Measurements from ENCODE around the gene TGFBR3L.

Gene TGFBR3L

GRCh38 chr19:7900931-7901330 is 13.7 kb upstream of the TGFBR3L start:
- no peak for DNase-seq (ENCODE audit: low read depth, low spot score)
- no peak overlapping the region for H3K4me3 ChIP-seq (ENCODE audit: low read length)

GRCh38 chr19:7901337-7901736 is 13.3 kb upstream of the TGFBR3L start:
- DNase-seq (ENCODE audit: low read depth, low spot score) = no peak
- no peak overlapping the region for H3K4me3 ChIP-seq (ENCODE audit: low read length)

GRCh38 chr19:7902796-7903243 is 11.8 kb upstream of the TGFBR3L start:
- H3K4me3 ChIP-seq (ENCODE audit: low read length) = peak overlapping the region; percentile 84
- no peak for DNase-seq (ENCODE audit: low read depth, low spot score)

- H3K4me3 ChIP-seq (ENCODE audit: low read length) = peak within 1 kb of the TSS; percentile 85
- peak; percentile 97 for DNase-seq (ENCODE audit: low read depth, low spot score)
Measured at GRCh38 chr19:7903244-7904073, 11.2 kb upstream of the TGFBR3L start, which contains the start of gene MAP2K7. Gene MAP2K7 (plus strand): TSS chr19:7903877. CDS start chr19:7903945, 68 bp downstream.

- peak overlapping the region; percentile 85 for H3K4me3 ChIP-seq (ENCODE audit: low read length)
- DNase-seq (ENCODE audit: low read depth, low spot score) = no peak
Measured at GRCh38 chr19:7904074-7905020, 10.3 kb upstream of the TGFBR3L start.

GRCh38 chr19:7905268-7905667 is 9.4 kb upstream of the TGFBR3L start:
- DNase-seq (ENCODE audit: low read depth, low spot score) = no peak
- H3K4me3 ChIP-seq (ENCODE audit: low read length) = peak overlapping the region; percentile 85; the same call in 1 of the 2 replicates

GRCh38 chr19:7905859-7906258 is 8.8 kb upstream of the TGFBR3L start:
- no peak for DNase-seq (ENCODE audit: low read depth, low spot score)
- H3K4me3 ChIP-seq (ENCODE audit: low read length) = no peak overlapping the region

GRCh38 chr19:7907122-7907521 is 7.5 kb upstream of the TGFBR3L start:
- no peak for DNase-seq (ENCODE audit: low read depth, low spot score)
- no peak overlapping the region for H3K4me3 ChIP-seq (ENCODE audit: low read length)

GRCh38 chr19:7907544-7907943 is 7.1 kb upstream of the TGFBR3L start:
- no peak overlapping the region for H3K4me3 ChIP-seq (ENCODE audit: low read length)
- no peak for DNase-seq (ENCODE audit: low read depth, low spot score)

GRCh38 chr19:7908078-7908699 is 6.4 kb upstream of the TGFBR3L start:
- H3K4me3 ChIP-seq (ENCODE audit: low read length) = no peak overlapping the region
- DNase-seq (ENCODE audit: low read depth, low spot score) = no peak

- no peak for DNase-seq (ENCODE audit: low read depth, low spot score)
- no peak overlapping the region for H3K4me3 ChIP-seq (ENCODE audit: low read length)
Measured at GRCh38 chr19:7908742-7909461, 5.7 kb upstream of the TGFBR3L start.

GRCh38 chr19:7909471-7910067 is 5.1 kb upstream of the TGFBR3L start:
- no peak for DNase-seq (ENCODE audit: low read depth, low spot score)
- no peak overlapping the region for H3K4me3 ChIP-seq (ENCODE audit: low read length)

GRCh38 chr19:7910321-7911161 is 4.1 kb upstream of the TGFBR3L start:
- no peak for DNase-seq (ENCODE audit: low read depth, low spot score)
- H3K4me3 ChIP-seq (ENCODE audit: low read length) = no peak overlapping the region

GRCh38 chr19:7911508-7912143 is 3.0 kb upstream of the TGFBR3L start:
- no peak overlapping the region for H3K4me3 ChIP-seq (ENCODE audit: low read length)
- no peak for DNase-seq (ENCODE audit: low read depth, low spot score)

- H3K4me3 ChIP-seq (ENCODE audit: low read length) = no peak overlapping the region
- no peak for DNase-seq (ENCODE audit: low read depth, low spot score)
Measured at GRCh38 chr19:7912144-7912696, 2.4 kb upstream of the TGFBR3L start.

GRCh38 chr19:7912697-7913564 is 1.7 kb upstream of the TGFBR3L start:
- no peak overlapping the region for H3K4me3 ChIP-seq (ENCODE audit: low read length)

More at GRCh38 chr19:7912697-7913564, 1.7 kb upstream of the TGFBR3L start:
- no peak for DNase-seq (ENCODE audit: low read depth, low spot score)

All from Jurkat, Clone E6-1 (cell line).